ENCODE data around the gene PPP1R12A.

The PPP1R12A gene

DNA sequence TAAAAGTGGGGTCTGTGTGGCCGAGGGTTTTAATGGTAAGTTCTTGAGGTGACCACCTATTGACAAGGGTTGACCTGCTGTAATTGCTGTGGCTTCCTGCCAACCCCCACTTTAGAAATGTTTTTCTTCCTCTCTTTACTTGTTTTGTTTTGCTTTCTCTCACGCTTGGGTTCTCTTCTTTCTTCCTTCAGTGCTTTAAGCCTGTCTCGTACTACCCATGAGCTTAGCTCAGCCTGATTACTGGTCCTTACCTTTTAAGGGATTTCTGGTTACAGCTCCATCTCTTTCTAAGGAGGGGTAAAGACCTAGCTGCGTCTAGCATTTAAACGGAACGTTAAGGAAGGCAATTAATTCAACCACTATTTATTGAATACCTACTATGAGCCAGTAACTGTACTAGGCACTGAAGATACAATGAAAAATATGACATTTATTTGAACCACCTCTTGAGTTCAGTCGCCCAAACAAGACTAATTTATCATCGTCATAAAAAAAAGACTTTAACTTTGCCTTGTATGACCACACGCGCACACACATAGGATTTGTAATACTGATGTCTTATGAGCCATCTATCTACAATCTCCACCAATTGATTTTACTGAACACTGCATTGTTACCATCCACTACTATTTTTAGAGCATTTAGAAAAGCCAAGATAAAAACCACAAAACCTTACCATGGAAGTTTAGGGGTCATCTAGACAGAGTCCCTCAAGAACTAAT is 888 bp upstream of the PPP1R12A start:
- peak overlapping the region; percentile 100 for H3K4me3 ChIP-seq (ENCODE audit: insufficient read length, low read depth)
- no peaks in the 10 kb centered on the region for H3K27me3 ChIP-seq (ENCODE audit: insufficient read depth, insufficient read length)
- TF ChIP-seq ZNF274 (IDR thresholded peaks at IDR 0.05; ENCODE audit: low read depth, low read length) = no peak
- no peak for TF ChIP-seq SUZ12 (IDR thresholded peaks at IDR 0.05; ENCODE audit: extremely low read depth, insufficient read depth, insufficient read length)
- no peak for TF ChIP-seq YY1 (IDR thresholded peaks at IDR 0.05; ENCODE audit: insufficient read depth, insufficient read length)
- H3K36me3 ChIP-seq (ENCODE audit: insufficient read depth, insufficient read length, low read length) = peaks cover 5% of the 10 kb centered on the region
- H3K4me1 ChIP-seq (ENCODE audit: insufficient read depth, insufficient read length) = no peaks in the 10 kb centered on the region
- no peak for DNase-seq (ENCODE audit: low read depth, low spot score)
- peak overlapping the region; percentile 86 for H3K9ac ChIP-seq (ENCODE audit: insufficient read length, low read depth)
- H3K9me3 ChIP-seq (ENCODE audit: insufficient read depth, low read length) = no peaks in the 10 kb centered on the region

- Histone ChIP-seq H3K4me1 (ENCODE audit: insufficient read depth, insufficient read length) (no peaks in the 10 kb centered on the region), H3K4me3 (ENCODE audit: insufficient read length, low read depth) (peak overlapping the region; percentile 100), H3K27me3 (ENCODE audit: insufficient read depth, insufficient read length) (no peaks in the 10 kb centered on the region), H3K9me3 (ENCODE audit: insufficient read depth, low read length) (no peaks in the 10 kb centered on the region), H3K9ac (ENCODE audit: insufficient read length, low read depth) (peak overlapping the region; percentile 100), H3K36me3 (ENCODE audit: insufficient read depth, insufficient read length, low read length) (peaks cover 5% of the 10 kb centered on the region)
- TF ChIP-seq YY1 (IDR thresholded peaks at IDR 0.05; ENCODE audit: insufficient read depth, insufficient read length) (peak; percentile 52), ZNF274 (IDR thresholded peaks at IDR 0.05; ENCODE audit: low read depth, low read length) (no peak)
- peak; percentile 43 for DNase-seq (ENCODE audit: low read depth, low spot score)
Observed at GRCh38 chr12:79934281-79935020, 446 bp downstream of the PPP1R12A start.

GRCh38 chr12:79933532-79934264 is 1.2 kb downstream of the PPP1R12A start:
- H3K27me3 ChIP-seq (ENCODE audit: insufficient read depth, insufficient read length) = no peaks in the 10 kb centered on the region
- DNase-seq (ENCODE audit: low read depth, low spot score) = no peak
- peaks cover 2% of the 10 kb centered on the region for H3K36me3 ChIP-seq (ENCODE audit: insufficient read depth, insufficient read length, low read length)
- peak overlapping the region; percentile 100 for H3K9ac ChIP-seq (ENCODE audit: insufficient read length, low read depth)
- H3K4me3 ChIP-seq (ENCODE audit: insufficient read length, low read depth) = peak overlapping the region; percentile 100
- H3K4me1 ChIP-seq (ENCODE audit: insufficient read depth, insufficient read length) = no peaks in the 10 kb centered on the region
- no peaks in the 10 kb centered on the region for H3K9me3 ChIP-seq (ENCODE audit: insufficient read depth, low read length)
- TF ChIP-seq ZNF274 (IDR thresholded peaks at IDR 0.05; ENCODE audit: low read depth, low read length) (no peak), YY1 (IDR thresholded peaks at IDR 0.05; ENCODE audit: insufficient read depth, insufficient read length) (no peak), SUZ12 (IDR thresholded peaks at IDR 0.05; ENCODE audit: extremely low read depth, insufficient read depth, insufficient read length) (no peak)

GRCh38 chr12:79933043-79933442 is 1.9 kb downstream of the PPP1R12A start:
- peaks cover 2% of the 10 kb centered on the region for H3K36me3 ChIP-seq (ENCODE audit: insufficient read depth, insufficient read length, low read length)
- TF ChIP-seq SUZ12 (IDR thresholded peaks at IDR 0.05; ENCODE audit: extremely low read depth, insufficient read depth, insufficient read length) (no peak), ZNF274 (IDR thresholded peaks at IDR 0.05; ENCODE audit: low read depth, low read length) (no peak), YY1 (IDR thresholded peaks at IDR 0.05; ENCODE audit: insufficient read depth, insufficient read length) (no peak)
- H3K9me3 ChIP-seq (ENCODE audit: insufficient read depth, low read length) = no peaks in the 10 kb centered on the region
- peak overlapping the region; percentile 100 for H3K4me3 ChIP-seq (ENCODE audit: insufficient read length, low read depth)
- H3K9ac ChIP-seq (ENCODE audit: insufficient read length, low read depth) = peak overlapping the region; percentile 100
- H3K4me1 ChIP-seq (ENCODE audit: insufficient read depth, insufficient read length) = no peaks in the 10 kb centered on the region
- no peak for DNase-seq (ENCODE audit: low read depth, low spot score)
- no peaks in the 10 kb centered on the region for H3K27me3 ChIP-seq (ENCODE audit: insufficient read depth, insufficient read length)

- H3K9me3 ChIP-seq (ENCODE audit: insufficient read depth, low read length) = no peaks in the 10 kb centered on the region
- no peak for DNase-seq (ENCODE audit: low read depth, low spot score)
- no peak overlapping the region for H3K9ac ChIP-seq (ENCODE audit: insufficient read length, low read depth)
- TF ChIP-seq SUZ12 (IDR thresholded peaks at IDR 0.05; ENCODE audit: extremely low read depth, insufficient read depth, insufficient read length) = no peak
- TF ChIP-seq ZNF274 (IDR thresholded peaks at IDR 0.05; ENCODE audit: low read depth, low read length) = no peak
- TF ChIP-seq YY1 (IDR thresholded peaks at IDR 0.05; ENCODE audit: insufficient read depth, insufficient read length) = no peak
- peak overlapping the region; percentile 100 for H3K4me3 ChIP-seq (ENCODE audit: insufficient read length, low read depth)
- no peaks in the 10 kb centered on the region for H3K27me3 ChIP-seq (ENCODE audit: insufficient read depth, insufficient read length)
- H3K36me3 ChIP-seq (ENCODE audit: insufficient read depth, insufficient read length, low read length) = peaks cover 3% of the 10 kb centered on the region
- H3K4me1 ChIP-seq (ENCODE audit: insufficient read depth, insufficient read length) = no peaks in the 10 kb centered on the region
Observed at GRCh38 chr12:79932357-79932756, 2.5 kb downstream of the PPP1R12A start.

- H3K4me3 ChIP-seq (ENCODE audit: insufficient read length, low read depth) = no peak overlapping the region
- H3K4me1 ChIP-seq (ENCODE audit: insufficient read depth, insufficient read length) = no peaks in the 10 kb centered on the region
- peaks cover 3% of the 10 kb centered on the region for H3K36me3 ChIP-seq (ENCODE audit: insufficient read depth, insufficient read length, low read length)
- no peaks in the 10 kb centered on the region for H3K27me3 ChIP-seq (ENCODE audit: insufficient read depth, insufficient read length)
- no peak for TF ChIP-seq YY1 (IDR thresholded peaks at IDR 0.05; ENCODE audit: insufficient read depth, insufficient read length)
- no peak for TF ChIP-seq SUZ12 (IDR thresholded peaks at IDR 0.05; ENCODE audit: extremely low read depth, insufficient read depth, insufficient read length)
- no peak for TF ChIP-seq ZNF274 (IDR thresholded peaks at IDR 0.05; ENCODE audit: low read depth, low read length)
- H3K9ac ChIP-seq (ENCODE audit: insufficient read length, low read depth) = no peak overlapping the region
- no peaks in the 10 kb centered on the region for H3K9me3 ChIP-seq (ENCODE audit: insufficient read depth, low read length)
- DNase-seq (ENCODE audit: low read depth, low spot score) = no peak
Observed at GRCh38 chr12:79929065-79929464, 5.8 kb downstream of the PPP1R12A start.

Measured in NT2/D1 (cell line).